PC-9 (cell line): ENCODE results near the gene PCGF6. TPM values are rescaled to one million over a fixed set of nuclear protein-coding genes. Genes with fewer than 3 reads are reported as not detected.

Experiments used
- Bru-seq: library from RNA; stranded (reverse); fragments of 400-500 nt; gene quantifications from one replicate; lab custom pipeline; 2021; lab: Mats Ljungman, UMichigan
- BruChase-seq, 2 experiments: library from RNA; stranded (reverse); fragments of 400-500 nt; gene quantifications; one replicate each; lab custom pipeline; 2021; lab: Mats Ljungman, UMichigan
- BruUV-seq: library from RNA; stranded (reverse); fragments of 400-500 nt; replicated peaks from 2 replicates; lab custom pipeline; 2021; lab: Mats Ljungman, UMichigan
- CTCF ChIA-PET: fragments of 300-600 bp; sonication (Branson Sonifier 250); formaldehyde crosslinking; loops from one replicate; lab custom pipeline; 2022; ENCODE audit warnings: antibody characterized with exemption; lab: Charles Lee
- POLR2A ChIA-PET: fragments of 300-600 bp; sonication (Branson Sonifier 250); formaldehyde crosslinking; loops from one replicate; lab custom pipeline; 2022; ENCODE audit warnings: antibody characterized with exemption; ENCODE audit not compliant: unreplicated experiment; lab: Charles Lee
- DNase-seq, 2 experiments: peaks; one replicate each; pipeline versions ENCODE4 v3.0.0 to v3.0.0-alpha.2; 2015 to 2022; ENCODE audit warnings: mixed read lengths in 1 of 2
- H2AFZ ChIP-seq: fragments of 200-600 bp; sonication (generic); 2 replicates; pipeline ENCODE4 v1.8.1; 2017; ENCODE audit warnings: antibody characterized with exemption
- H3F3A ChIP-seq: fragments of 200-600 bp; sonication (generic); 2 replicates; pipeline ENCODE4 v1.8.1; 2017; ENCODE audit warnings: antibody characterized with exemption, mild to moderate bottlenecking, low read depth; ENCODE audit not compliant: insufficient read depth
- H3K27ac ChIP-seq: fragments of 200-600 bp; sonication (generic); 2 replicates; pipeline ENCODE4 v1.6.1; 2016; ENCODE audit warnings: mixed run types
- H3K27me3 ChIP-seq: fragments of 200-600 bp; sonication (generic); 2 replicates; pipeline ENCODE4 v1.6.1; 2016; ENCODE audit warnings: low read depth, mixed run types; ENCODE audit not compliant: insufficient read depth
- H3K36me3 ChIP-seq: fragments of 200-600 bp; sonication (generic); 2 replicates; pipeline ENCODE4 v1.6.1; 2016; ENCODE audit warnings: low read depth, mixed run types
- H3K4me1 ChIP-seq: fragments of 200-600 bp; sonication (generic); replicated peaks from 2 replicates; pipeline ENCODE4 v1.6.1; 2016; ENCODE audit warnings: mixed run types; ENCODE audit not compliant: insufficient read depth
- H3K4me2 ChIP-seq: fragments of 200-600 bp; sonication (generic); 2 replicates; pipeline ENCODE4 v1.6.1; 2017; ENCODE audit warnings: mixed run types
- H3K4me3 ChIP-seq: fragments of 200-600 bp; sonication (generic); 2 replicates; pipeline ENCODE4 v1.6.1; 2016; ENCODE audit warnings: mixed run types
- H3K79me2 ChIP-seq: fragments of 200-600 bp; sonication (generic); 2 replicates; pipeline ENCODE4 v1.6.1; 2017; ENCODE audit warnings: low read depth, mixed run types
- H3K9me2 ChIP-seq: fragments of 200-600 bp; sonication (generic); 2 replicates; pipeline ENCODE4 v1.8.1; 2017; ENCODE audit warnings: mild to moderate bottlenecking; ENCODE audit not compliant: insufficient read depth
- H3K9me3 ChIP-seq: fragments of 200-600 bp; sonication (generic); 2 replicates; pipeline ENCODE4 v1.8.1; 2016; ENCODE audit warnings: low read depth; ENCODE audit not compliant: insufficient read depth
- H4K20me1 ChIP-seq: fragments of 200-600 bp; sonication (generic); 2 replicates; pipeline ENCODE4 v1.8.1; 2017; ENCODE audit not compliant: insufficient read depth
- CTCF ChIP-seq: fragments of 200-600 bp; sonication (generic); conservative IDR thresholded peaks from 2 replicates; pipeline ENCODE4 v1.6.1; 2017; ENCODE audit warnings: mixed run types, antibody characterized with exemption, mild to moderate bottlenecking, moderate library complexity
- EZH2 ChIP-seq: fragments of 200-600 bp; sonication (generic); IDR thresholded peaks from 2 replicates; pipeline ENCODE4 v1.8.0; 2017; ENCODE audit warnings: antibody characterized with exemption, low read depth
- intact Hi-C: fragments of 100-400 bp; cut with micrococcal nuclease; formaldehyde crosslinking; loops from one replicate; pipeline ENCODE4 v1.10.0; 2022; ENCODE audit not compliant: unreplicated experiment
- long read RNA-seq: library from polyadenylated mRNA; stranded (forward); transcript quantifications from one replicate; pipeline ENCODE4 v2.0.0, GENCODE V29; 2022
- total RNA-seq: library from RNA; stranded (reverse); gene quantifications from 2 replicates; pipeline ENCODE4 v1.2.3, GENCODE V29; 2021

The PCGF6 gene
- 4.5 and 7.1 TPM in 2 replicates for total RNA-seq
- percentile 64 among the genes with signal in this experiment for Bru-seq, nascent RNA
- percentile 54 among the genes with signal in this experiment for BruChase-seq, experiment 1, labeled RNA remaining after a 2-hour chase
- BruChase-seq, experiment 2, labeled RNA remaining after a 6-hour chase = percentile 51 among the genes with signal in this experiment
- long read RNA-seq, transcript PCGF6-202 (10 exons, 2,230 nt) = major isoform, 12 of 14 reads
- long read RNA-seq, partial matches to known transcripts = 1 of 14 reads
- long read RNA-seq, other reads (novel, unspliced or antisense) = 1 of 14 reads

GRCh38 chr10:103350517-103351260, at the start of gene PCGF6:
PCGF6 (minus strand) TSS chr10:103351140; CDS start chr10:103351066, 74 bp downstream.
- Histone ChIP-seq H3K4me2 (peak within 1 kb of the TSS; percentile 78), H3K27me3 (no peaks in the 10 kb centered on the region), H3K79me2 (peaks cover 10% of the 10 kb centered on the region; the same call in 1 of the 2 replicates), H3K27ac (no peak within 1 kb of the TSS), H2AFZ (peak within 1 kb of the TSS; percentile 94), H3K4me1 (peaks cover 5% of the 10 kb centered on the region; the same call in 1 of the 2 replicates), H3K9me2 (no peaks in the 10 kb centered on the region), H3F3A (no peaks in the 10 kb centered on the region; the same call in 1 of the 2 replicates), H3K9me3 (no peaks in the 10 kb centered on the region), H3K36me3 (no peaks in the 10 kb centered on the region), H3K4me3 (peak within 1 kb of the TSS; percentile 73), H4K20me1 (no peaks in the 10 kb centered on the region)
- peak in 1 of 2 experiments; percentile 69 for DNase-seq
- intact Hi-C loops = no loop called here
- ChIA-PET CTCF (interaction anchor here (0.6 kb wide), 1 partner anchor 501 kb away, joined by 4 read pairs; no protein-coding TSS in a partner anchor), POLR2A (interaction anchor here (0.6 to 0.8 kb wide), 2 partner anchors 69 to 159 kb away, joined by 4 read pairs; no protein-coding TSS in a partner anchor)
- BruUV-seq = TSS peak; percentile 20
- TF ChIP-seq CTCF = no peak
- no peak for TF ChIP-seq EZH2

GRCh38 chr10:103397191-103397825, 46.4 kb upstream of the PCGF6 start:
- ChIA-PET POLR2A (no interaction called here), CTCF (no interaction called here)
- Histone ChIP-seq H2AFZ (peak overlapping the region; percentile 89), H3K4me3 (peak overlapping the region; percentile 77), H4K20me1 (peaks cover 3% of the 10 kb centered on the region; the same call in 1 of the 2 replicates), H3K9me3 (no peaks in the 10 kb centered on the region), H3K27ac (no peak overlapping the region), H3K9me2 (no peaks in the 10 kb centered on the region), H3K36me3 (peaks cover 7% of the 10 kb centered on the region; the same call in 1 of the 2 replicates), H3K4me1 (peaks cover 30% of the 10 kb centered on the region), H3K27me3 (no peaks in the 10 kb centered on the region), H3K79me2 (peaks cover 59% of the 10 kb centered on the region), H3F3A (peaks cover 12% of the 10 kb centered on the region; the same call in 1 of the 2 replicates), H3K4me2 (peak overlapping the region; percentile 92)
- no peak for TF ChIP-seq EZH2
- no peak for TF ChIP-seq CTCF
- BruUV-seq = no TSS peak
- DNase-seq = peak; percentile 3 to 34
- intact Hi-C loops = loop anchor here (5.0 kb wide), 1 partner anchor 480 kb away; the partner anchor contains the start of gene CNNM2

GRCh38 chr10:103396789-103397087, 45.8 kb upstream of the PCGF6 start:
- H3K9me3 ChIP-seq = no peaks in the 10 kb centered on the region
- BruUV-seq = TSS peak; percentile 55
- H3K79me2 ChIP-seq = peaks cover 59% of the 10 kb centered on the region
- H4K20me1 ChIP-seq = peaks cover 3% of the 10 kb centered on the region; the same call in 1 of the 2 replicates
- H3K4me2 ChIP-seq = peak overlapping the region; percentile 92
- ChIA-PET POLR2A (no interaction called here), CTCF (no interaction called here)
- H3K4me3 ChIP-seq = peak overlapping the region; percentile 77
- H3K36me3 ChIP-seq = peaks cover 7% of the 10 kb centered on the region; the same call in 1 of the 2 replicates
- TF ChIP-seq EZH2 (no peak), CTCF (no peak)
- peak overlapping the region; percentile 89 for H2AFZ ChIP-seq
- H3K4me1 ChIP-seq = peaks cover 30% of the 10 kb centered on the region
- DNase-seq = no peak
- no peaks in the 10 kb centered on the region for H3K27me3 ChIP-seq
- H3K27ac ChIP-seq = no peak overlapping the region
- intact Hi-C loops = loop anchor here (5.0 kb wide), 1 partner anchor 479 kb away; the partner anchor contains the start of gene CNNM2
- no peaks in the 10 kb centered on the region for H3K9me2 ChIP-seq
- peaks cover 13% of the 10 kb centered on the region; the same call in 1 of the 2 replicates for H3F3A ChIP-seq
